HCT116 (cell line): ENCODE data around the gene RFX2.

Experiments used
- CTCF ChIP-seq, 3 experiments: fragments of 200-600 bp in 1 of 3; sonication (generic) in 1 of 3; IDR thresholded peaks in 2 of 3; conservative IDR thresholded peaks in 1 of 3; 2 replicates each; pipeline ENCODE4 v1.5.1; 2012 to 2017; ENCODE audit warnings: low read depth in 2 of 3, low read length in 2 of 3, antibody characterized with exemption in 1 of 3, borderline replicate concordance in 1 of 3, control low read depth in 1 of 3, mild to moderate bottlenecking in 1 of 3, mixed read lengths in 1 of 3, mixed run types in 1 of 3, moderate library complexity in 1 of 3; ENCODE audit not compliant: insufficient read depth in 1 of 3
- EGR1 ChIP-seq: IDR thresholded peaks from 2 replicates; pipeline ENCODE4 v1.6.1; 2012; ENCODE audit warnings: low read depth
- EZH2 ChIP-seq: fragments of 200-600 bp; sonication (generic); IDR thresholded peaks from 2 replicates; pipeline ENCODE4 v1.6.1; 2017; ENCODE audit warnings: antibody characterized with exemption, mixed run types
- MAX ChIP-seq: IDR thresholded peaks from 2 replicates; pipeline ENCODE4 v1.6.1; 2012
- POLR2A ChIP-seq: IDR thresholded peaks from 2 replicates; pipeline ENCODE4 v1.7.0; 2011; ENCODE audit warnings: borderline replicate concordance; ENCODE audit not compliant: insufficient read depth, insufficient read length; ENCODE audit errors: extremely low read depth
- RAD21 ChIP-seq: IDR thresholded peaks from 2 replicates; pipeline ENCODE4 v1.6.1; 2012; ENCODE audit warnings: low read depth, mild to moderate bottlenecking
- REST ChIP-seq: IDR thresholded peaks from 2 replicates; pipeline ENCODE4 v1.6.1; 2012; ENCODE audit warnings: low read depth
- SIN3A ChIP-seq: IDR thresholded peaks from 2 replicates; pipeline ENCODE4 v1.6.1; 2012; ENCODE audit warnings: low read depth

GRCh38 chr19:6092329-6093286, 17.7 kb downstream of the RFX2 start:
- TF ChIP-seq EZH2, result no peak
- TF ChIP-seq MAX, result peak; percentile 97
- TF ChIP-seq CTCF (IDR thresholded peaks at IDR 0.05 in 2 of 3, conservative IDR thresholded peaks at IDR 0.05 in 1 of 3; ENCODE audit: borderline replicate concordance in 1 of 3, insufficient read depth in 1 of 3, low read depth in 2 of 3, low read length in 2 of 3), result peak in 1 of 3 experiments; percentile 4; a peak in 1 of 6 replicates
- TF ChIP-seq EGR1, result no peak
- TF ChIP-seq POLR2A, result peak; percentile 51
- peak; percentile 69; the same call in 1 of the 2 replicates for TF ChIP-seq SIN3A
- TF ChIP-seq REST, result no peak
- no peak for TF ChIP-seq RAD21
